GM19193 (cell line): Measurements from ENCODE around the gene GJA9.

Experiments used
- POLR2A ChIP-seq: IDR thresholded peaks from 4 replicates; pipeline ENCODE4 v1.6.1; 2011; ENCODE audit not compliant: insufficient read depth, insufficient read length; ENCODE audit errors: extremely low read depth

The GJA9 gene

GRCh38 chr1:38891753-38892152 is 10.4 kb upstream of the GJA9 start:
- TF ChIP-seq POLR2A = no peak

GRCh38 chr1:38889589-38889988 is 8.2 kb upstream of the GJA9 start:
- no peak for TF ChIP-seq POLR2A

DNA sequence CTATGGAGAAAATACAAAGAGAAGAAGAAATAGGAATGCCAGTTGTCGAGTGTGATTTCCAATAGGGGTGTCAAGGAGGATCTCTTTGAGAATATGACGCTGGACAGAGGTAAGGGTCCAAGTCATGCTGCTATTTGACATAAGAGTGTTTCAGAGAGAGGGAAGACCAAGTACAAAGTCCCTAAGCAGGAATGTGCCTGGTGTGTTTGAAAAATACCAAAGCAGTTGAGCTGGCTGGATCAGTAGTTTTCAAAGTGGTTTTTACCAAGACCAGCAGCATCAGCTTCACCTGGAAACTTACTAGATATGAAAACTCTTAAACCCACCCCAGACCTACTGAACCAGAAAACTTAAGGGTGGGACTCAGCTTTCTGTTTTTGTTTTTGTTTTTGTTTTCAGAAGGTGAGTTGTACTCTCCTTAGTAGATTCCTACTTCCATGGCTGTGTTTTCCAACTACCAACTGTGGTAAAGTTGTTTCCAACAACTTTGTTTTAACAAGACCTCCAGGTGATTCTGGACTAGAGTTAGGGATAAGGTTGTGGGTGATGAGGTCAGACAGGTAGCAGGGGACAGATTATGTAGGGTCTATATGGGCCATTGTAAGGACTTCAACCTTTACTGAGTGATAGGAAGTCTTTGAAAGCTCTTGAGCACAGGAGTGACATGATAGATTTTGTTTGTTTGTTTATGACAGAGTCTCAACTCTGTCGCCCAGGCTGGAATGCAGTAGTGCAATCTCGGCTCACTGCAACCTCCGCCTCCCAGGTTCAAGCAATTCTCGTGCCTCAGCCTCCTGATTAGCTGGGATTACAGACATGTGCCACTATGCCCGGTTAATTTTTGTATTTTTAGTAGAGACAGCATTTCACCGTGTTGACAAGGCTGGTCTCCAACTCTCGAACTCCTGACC is 7.3 kb upstream of the GJA9 start:
- no peak for TF ChIP-seq POLR2A

DNA sequence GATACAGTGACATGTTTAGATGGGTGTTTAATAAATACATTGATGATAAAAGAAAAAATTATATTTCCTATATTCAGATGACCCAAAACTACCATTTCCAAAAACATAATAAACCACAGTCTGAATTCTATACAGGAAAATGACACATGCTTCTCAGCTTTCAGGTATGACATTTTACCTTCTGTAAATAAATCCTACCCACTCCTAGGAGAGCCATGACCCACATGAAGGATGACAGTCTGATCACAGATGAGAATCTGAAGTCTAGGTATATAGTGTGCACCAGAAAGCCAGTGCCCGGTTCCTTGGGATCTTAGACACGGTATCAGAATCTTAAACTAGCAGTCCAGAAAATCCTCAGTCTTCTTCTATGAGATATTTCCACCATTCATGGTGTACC is 3.7 kb upstream of the GJA9 start:
- TF ChIP-seq POLR2A = no peak

DNA sequence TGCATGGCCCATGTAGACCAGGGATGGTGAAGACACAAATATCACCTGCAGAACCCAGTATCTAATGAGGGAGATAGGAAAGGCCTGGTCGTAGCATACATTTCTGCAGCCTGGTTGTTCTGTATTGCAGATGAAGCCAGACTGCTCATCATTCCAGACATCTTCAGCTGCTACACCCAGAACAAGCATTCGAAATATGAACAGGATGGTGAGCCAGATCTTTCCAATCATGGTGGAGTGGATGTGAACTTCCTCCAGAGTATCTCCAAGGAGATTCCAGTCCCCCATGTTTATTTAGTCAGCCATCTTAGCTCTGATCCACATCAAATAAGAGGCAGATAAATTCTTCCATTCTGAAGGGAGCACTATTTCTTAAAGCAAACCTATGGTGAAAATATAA is 5.6 kb downstream of the GJA9 start:
- TF ChIP-seq POLR2A = no peak

- TF ChIP-seq POLR2A = peak; percentile 85
Measured at GRCh38 chr1:38873027-38873969, 8.1 kb downstream of the GJA9 start, which contains the start of gene MYCBP. Gene MYCBP, minus strand, starts transcription at chr1:38873348. Its CDS starts 43 bp downstream, at chr1:38873305.

- no peak for TF ChIP-seq POLR2A
Measured at GRCh38 chr1:38872401-38873026, 8.9 kb downstream of the GJA9 start.

DNA sequence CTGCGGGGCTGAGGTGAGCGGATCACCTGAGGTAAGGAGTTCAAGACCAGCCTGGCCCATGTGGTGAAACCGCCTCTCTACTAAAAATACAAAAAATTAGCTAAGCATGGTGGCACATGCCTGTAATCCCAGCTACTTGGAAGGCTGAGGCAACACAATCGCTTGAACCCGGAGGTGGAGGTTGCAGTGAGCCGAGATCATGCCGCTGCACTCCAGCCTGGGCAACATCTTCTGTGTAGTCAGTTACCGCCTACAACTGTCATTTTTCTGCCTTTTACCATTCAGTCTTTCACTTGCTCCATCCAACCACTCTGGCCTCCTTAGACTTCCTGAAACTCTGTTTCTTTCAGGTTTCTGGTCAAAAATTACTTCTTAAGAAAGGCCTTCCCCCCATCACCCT is 10.4 kb downstream of the GJA9 start:
- no peak for TF ChIP-seq POLR2A

DNA sequence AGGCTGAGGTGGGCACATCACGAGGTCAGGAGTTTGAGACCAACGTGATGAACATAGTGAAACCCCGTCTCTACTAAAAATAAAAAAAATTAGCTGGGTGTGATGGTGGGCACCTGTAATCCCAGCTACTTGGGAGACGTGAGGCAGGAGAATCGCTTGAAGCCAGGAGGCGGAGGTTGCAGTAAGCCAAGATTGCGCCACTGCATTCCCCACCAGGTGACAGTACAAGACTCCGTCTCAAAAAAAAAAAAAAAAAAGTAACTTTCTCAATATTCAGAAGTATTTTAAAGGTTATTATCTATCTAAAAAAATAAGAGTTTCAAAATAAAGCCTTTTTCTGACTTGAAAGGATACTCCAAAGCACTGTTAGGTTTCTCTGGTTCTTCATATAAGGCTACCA is 14.2 kb downstream of the GJA9 start:
- no peak for TF ChIP-seq POLR2A

DNA sequence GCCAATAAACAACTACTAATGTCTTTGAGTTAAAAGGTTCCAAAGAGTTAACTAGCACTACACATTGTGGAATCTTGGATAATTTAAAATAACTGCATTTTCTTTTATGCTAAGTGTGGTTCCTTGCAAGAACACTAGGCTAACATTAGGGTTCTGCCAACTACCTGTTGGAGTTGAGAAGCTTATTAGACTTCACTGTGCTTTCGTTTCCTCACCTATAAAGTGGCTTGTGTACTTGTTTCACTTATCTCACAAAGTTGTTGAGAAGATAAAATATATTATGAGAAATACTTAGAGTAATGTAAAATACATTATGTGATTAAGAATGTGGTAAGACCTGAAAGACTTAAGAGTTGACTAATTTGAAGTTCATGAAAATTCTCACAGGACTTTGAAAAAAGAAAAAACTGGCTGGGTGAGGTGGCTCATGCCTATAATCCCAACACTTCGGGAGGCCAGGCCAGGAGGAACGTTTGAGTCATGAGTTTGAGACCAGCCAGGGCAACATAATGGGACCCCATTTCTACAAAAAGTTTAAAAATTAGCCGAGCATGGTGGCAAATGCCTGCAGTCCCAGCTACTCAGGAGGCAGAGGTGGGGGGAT is 16.2 kb downstream of the GJA9 start:
- TF ChIP-seq POLR2A = no peak

DNA sequence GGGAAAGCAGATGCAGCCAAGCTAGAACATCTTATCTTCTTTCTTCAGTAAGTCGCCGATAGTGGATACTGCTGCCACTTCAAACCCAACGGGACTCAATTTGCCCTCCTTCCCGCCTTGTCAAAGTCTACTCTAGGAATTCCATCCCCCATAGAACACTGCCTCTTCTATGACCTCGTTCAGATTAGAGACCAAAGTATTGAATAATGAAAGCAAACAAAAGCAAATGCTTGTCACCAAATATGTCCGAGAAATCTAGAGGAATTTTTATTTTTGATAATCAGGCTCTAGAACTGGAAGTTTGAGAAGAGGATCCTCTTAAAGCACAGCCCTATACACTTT is 21.0 kb downstream of the GJA9 start:
- TF ChIP-seq POLR2A = no peak

DNA sequence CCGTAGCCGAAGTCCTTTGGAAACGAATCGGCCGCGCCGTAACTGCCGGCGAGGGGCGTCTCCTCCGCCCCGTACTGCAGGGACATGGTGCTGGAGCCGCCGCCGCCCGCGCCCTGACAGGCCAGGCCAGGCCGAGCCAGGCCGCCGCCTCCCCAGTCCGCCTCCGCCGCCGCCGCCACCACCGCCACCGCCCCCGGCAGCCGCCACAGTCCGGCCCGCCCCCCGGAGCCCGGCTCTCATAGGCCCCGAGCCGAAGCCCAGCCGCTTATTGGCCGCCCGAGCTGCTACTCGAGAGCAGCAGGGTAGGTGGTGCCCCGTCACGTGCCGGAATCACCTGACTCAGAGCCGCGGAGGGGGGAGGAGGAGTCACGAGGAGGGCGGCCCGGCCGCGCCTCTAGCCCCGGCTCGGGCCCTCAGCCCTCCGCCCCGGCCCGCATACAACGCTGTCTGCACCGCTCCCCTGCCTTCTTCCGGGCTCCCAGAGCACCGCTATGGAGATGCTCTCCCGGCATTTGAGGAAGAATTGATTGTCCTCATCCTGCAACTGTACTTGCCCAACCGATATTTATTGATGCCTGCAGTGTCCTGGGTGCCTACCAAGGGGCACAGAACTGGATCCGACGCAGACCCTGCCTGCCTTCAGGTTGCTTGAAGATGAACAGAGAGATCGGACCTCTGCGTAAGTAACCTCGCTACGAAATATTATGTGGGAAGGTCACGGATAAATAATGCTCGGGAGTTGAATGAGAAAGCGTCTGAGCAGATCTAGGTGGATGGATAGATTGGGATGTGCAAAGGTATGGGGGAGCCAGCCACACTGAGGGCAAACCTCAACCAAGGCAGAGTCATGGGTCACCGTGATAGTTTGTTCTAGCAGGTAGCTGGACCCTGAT is 21.6 kb downstream of the GJA9 start, which contains the start of gene RRAGC:
Gene RRAGC (minus strand): TSS at position 212 of the 893 bp plus-strand sequence. CDS start 126 bp downstream, at position 86.
- peak; percentile 63 for TF ChIP-seq POLR2A

GRCh38 chr1:38858833-38859560 is 22.4 kb downstream of the GJA9 start:
- TF ChIP-seq POLR2A = no peak
